ENCODE results near the gene XPO4.
A peak's percentile ranks its signal among the peaks of the same experiment; 100 is the strongest.

XPO4 gene

GRCh38 chr13:20828539-20829364 is 73.8 kb downstream of the XPO4 start:
- Histone ChIP-seq H3K36me3 (replicated peaks) (peaks cover under 1% of the 10 kb centered on the region), H3K4me3 (ENCODE audit: low read depth, low read length) (no peak overlapping the region), H3K27ac (no peak overlapping the region), H3K27me3 (replicated peaks) (no peaks in the 10 kb centered on the region)
- TF ChIP-seq CTCF (IDR thresholded peaks at IDR 0.05; ENCODE audit: low read depth, low read length, missing control alignments): peak; percentile 81
- no peak for DNase-seq
- in situ Hi-C loops (cut with HindIII; ENCODE audit: low pct_ligation_motif_present, low sequenced_read_pairs): no loop called here

GRCh38 chr13:20826843-20827560 is 75.5 kb downstream of the XPO4 start:
- no peak overlapping the region for H3K27ac ChIP-seq
- DNase-seq: no peak
- TF ChIP-seq CTCF (IDR thresholded peaks at IDR 0.05; ENCODE audit: low read depth, low read length, missing control alignments): no peak

GRCh38 chr13:20826301-20826700 is 76.2 kb downstream of the XPO4 start:
- DNase-seq: no peak
- H3K27me3 ChIP-seq (replicated peaks): no peaks in the 10 kb centered on the region

More at GRCh38 chr13:20826843-20827560, 75.5 kb downstream of the XPO4 start:
- in situ Hi-C loops (cut with HindIII; ENCODE audit: low pct_ligation_motif_present, low sequenced_read_pairs): no loop called here
- Histone ChIP-seq H3K36me3 (replicated peaks) (no peaks in the 10 kb centered on the region), H3K4me3 (ENCODE audit: low read depth, low read length) (no peak overlapping the region), H3K27me3 (replicated peaks) (no peaks in the 10 kb centered on the region)

GRCh38 chr13:20825477-20825875 is 77.1 kb downstream of the XPO4 start:
- no peak overlapping the region for H3K4me3 ChIP-seq (ENCODE audit: low read depth, low read length)
- no peak overlapping the region for H3K27ac ChIP-seq
- TF ChIP-seq CTCF (IDR thresholded peaks at IDR 0.05; ENCODE audit: low read depth, low read length, missing control alignments): no peak
- no peaks in the 10 kb centered on the region for H3K27me3 ChIP-seq (replicated peaks)
- in situ Hi-C loops (cut with HindIII; ENCODE audit: low pct_ligation_motif_present, low sequenced_read_pairs): no loop called here
- DNase-seq: no peak
- no peaks in the 10 kb centered on the region for H3K36me3 ChIP-seq (replicated peaks)

More at GRCh38 chr13:20826301-20826700, 76.2 kb downstream of the XPO4 start:
- Histone ChIP-seq H3K36me3 (replicated peaks) (no peaks in the 10 kb centered on the region), H3K27ac (no peak overlapping the region), H3K4me3 (ENCODE audit: low read depth, low read length) (no peak overlapping the region)
- TF ChIP-seq CTCF (IDR thresholded peaks at IDR 0.05; ENCODE audit: low read depth, low read length, missing control alignments): no peak
- in situ Hi-C loops (cut with HindIII; ENCODE audit: low pct_ligation_motif_present, low sequenced_read_pairs): no loop called here

GRCh38 chr13:20824762-20825476 is 77.6 kb downstream of the XPO4 start:
- no peak overlapping the region for H3K4me3 ChIP-seq (ENCODE audit: low read depth, low read length)
- DNase-seq: peak; percentile 46
- H3K27me3 ChIP-seq (replicated peaks): no peaks in the 10 kb centered on the region
- in situ Hi-C loops (cut with HindIII; ENCODE audit: low pct_ligation_motif_present, low sequenced_read_pairs): no loop called here
- H3K27ac ChIP-seq: peak overlapping the region; percentile 22
- H3K36me3 ChIP-seq (replicated peaks): no peaks in the 10 kb centered on the region
- TF ChIP-seq CTCF (IDR thresholded peaks at IDR 0.05; ENCODE audit: low read depth, low read length, missing control alignments): no peak

Data from brain microvascular endothelial cell (primary cell).